GM18526 (cell line): ENCODE measurements around the gene LYRM4.

Experiments used
- POLR2A ChIP-seq: IDR thresholded peaks from 3 replicates; pipeline ENCODE4 v1.6.1; 2011; ENCODE audit not compliant: insufficient read length; ENCODE audit errors: extremely low read depth

LYRM4 gene

GRCh38 chr6:5088780-5089179 lies 172.0 kb downstream of the LYRM4 start:
- TF ChIP-seq POLR2A = no peak

GRCh38 chr6:5087389-5087788 lies 173.4 kb downstream of the LYRM4 start:
- no peak for TF ChIP-seq POLR2A

DNA sequence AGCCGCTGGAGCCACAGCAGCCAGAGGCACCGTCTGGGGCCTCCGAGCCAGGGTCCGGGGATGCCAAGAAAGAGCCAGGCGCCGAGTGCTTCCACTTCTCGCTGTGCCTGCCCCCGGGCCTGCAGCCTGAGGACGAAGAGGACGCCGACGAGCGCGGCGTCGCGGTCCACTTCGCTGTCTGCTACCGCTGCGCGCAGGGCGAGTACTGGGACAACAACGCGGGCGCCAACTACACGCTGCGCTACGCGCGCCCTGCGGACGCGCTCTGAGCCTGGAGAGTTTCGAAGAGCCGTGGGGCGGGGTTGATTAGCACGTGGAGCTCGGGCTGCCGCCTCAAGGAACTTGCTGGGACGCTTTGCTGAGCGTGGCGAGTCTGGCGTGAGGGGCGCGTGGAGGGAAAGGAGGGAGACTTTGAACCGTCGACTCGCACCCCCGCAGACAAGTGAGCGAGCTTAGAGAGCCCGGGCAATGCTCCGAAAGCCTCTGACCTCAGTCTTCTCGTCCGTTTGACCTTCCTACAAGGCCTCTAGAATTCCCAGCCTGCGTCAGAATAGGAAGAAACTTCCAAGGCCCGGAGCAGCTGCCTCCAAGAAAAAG lies 174.4 kb downstream of the LYRM4 start:
- no peak for TF ChIP-seq POLR2A

DNA sequence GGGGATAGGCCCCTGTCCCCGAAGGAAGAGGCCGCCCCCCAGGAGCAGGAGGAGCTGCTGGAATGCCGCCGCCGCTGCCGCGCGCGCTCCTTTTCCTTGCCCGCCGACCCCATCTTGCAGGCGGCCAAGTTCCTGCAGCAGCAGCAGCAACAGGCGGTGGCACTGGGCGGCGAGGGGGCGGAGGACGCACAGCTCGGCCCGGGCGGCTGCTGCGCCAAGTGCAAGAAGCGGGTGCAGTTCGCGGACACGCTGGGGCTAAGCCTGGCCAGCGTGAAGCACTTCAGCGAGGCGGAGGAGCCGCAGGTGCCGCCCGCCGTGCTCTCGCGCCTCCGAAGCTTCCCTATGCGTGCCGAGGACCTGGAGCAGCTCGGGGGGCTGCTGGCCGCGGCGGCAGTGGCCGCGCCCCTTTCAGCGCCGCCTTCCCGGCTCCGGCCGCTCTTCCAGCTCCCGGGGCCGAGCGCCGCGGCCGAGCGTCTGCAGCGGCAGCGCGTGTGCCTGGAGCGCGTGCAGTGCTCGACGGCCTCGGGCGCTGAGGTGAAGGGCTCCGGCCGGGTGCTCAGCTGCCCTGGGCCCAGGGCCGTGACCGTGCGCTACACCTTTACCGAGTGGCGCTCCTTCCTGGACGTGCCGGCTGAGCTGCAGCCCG lies 175.0 kb downstream of the LYRM4 start:
- TF ChIP-seq POLR2A = no peak

GRCh38 chr6:5084781-5085647 lies 175.7 kb downstream of the LYRM4 start, which contains the start of gene PPP1R3G:
PPP1R3G (plus strand) TSS chr6:5085341; CDS start chr6:5085486, 145 bp downstream.
- no peak for TF ChIP-seq POLR2A

GRCh38 chr6:5084360-5084780 lies 176.4 kb downstream of the LYRM4 start:
- no peak for TF ChIP-seq POLR2A

- no peak for TF ChIP-seq POLR2A
These were observed 176.9 kb downstream of the LYRM4 start for GRCh38 chr6:5083813-5084359.

DNA sequence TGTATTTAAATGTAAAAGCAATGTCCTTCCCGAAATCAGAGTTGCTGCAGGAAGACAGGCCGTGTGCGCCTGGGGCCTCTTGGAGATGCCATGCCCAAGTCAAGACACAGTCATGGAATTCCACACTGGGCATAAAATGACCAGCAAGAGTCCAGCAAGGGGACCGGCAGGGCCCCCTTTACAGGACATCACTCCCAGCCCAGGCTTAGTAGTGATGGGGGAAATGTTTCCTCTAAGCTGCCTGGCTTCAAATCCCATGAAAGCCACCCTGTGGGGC lies 177.5 kb downstream of the LYRM4 start:
- TF ChIP-seq POLR2A = no peak

GRCh38 chr6:5082487-5083306 lies 178.1 kb downstream of the LYRM4 start:
- TF ChIP-seq POLR2A = no peak

- TF ChIP-seq POLR2A = no peak
These were observed 178.8 kb downstream of the LYRM4 start for GRCh38 chr6:5081955-5082354.

GRCh38 chr6:5081182-5081581 lies 179.6 kb downstream of the LYRM4 start:
- TF ChIP-seq POLR2A = no peak

- TF ChIP-seq POLR2A = no peak
These were observed 180.2 kb downstream of the LYRM4 start for GRCh38 chr6:5080574-5080973.

DNA sequence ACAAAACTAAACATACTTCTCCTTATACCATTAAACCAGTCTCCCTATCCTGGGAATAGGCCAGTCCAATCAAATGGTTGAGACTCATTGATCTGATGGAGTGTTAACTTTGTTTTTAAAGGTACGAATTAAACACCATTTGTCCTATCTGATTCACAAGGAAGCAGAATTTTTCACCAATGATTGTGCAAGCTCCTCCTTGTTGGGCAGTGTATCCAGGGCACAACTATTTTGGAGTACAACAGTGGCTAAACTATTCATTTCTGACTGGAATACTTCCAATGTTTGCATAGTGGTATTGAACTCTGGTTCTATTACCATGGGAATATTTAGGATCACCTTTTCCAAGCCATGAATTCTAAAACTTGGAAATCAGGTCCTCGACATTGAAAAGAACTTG lies 181.1 kb downstream of the LYRM4 start:
- TF ChIP-seq POLR2A = no peak

DNA sequence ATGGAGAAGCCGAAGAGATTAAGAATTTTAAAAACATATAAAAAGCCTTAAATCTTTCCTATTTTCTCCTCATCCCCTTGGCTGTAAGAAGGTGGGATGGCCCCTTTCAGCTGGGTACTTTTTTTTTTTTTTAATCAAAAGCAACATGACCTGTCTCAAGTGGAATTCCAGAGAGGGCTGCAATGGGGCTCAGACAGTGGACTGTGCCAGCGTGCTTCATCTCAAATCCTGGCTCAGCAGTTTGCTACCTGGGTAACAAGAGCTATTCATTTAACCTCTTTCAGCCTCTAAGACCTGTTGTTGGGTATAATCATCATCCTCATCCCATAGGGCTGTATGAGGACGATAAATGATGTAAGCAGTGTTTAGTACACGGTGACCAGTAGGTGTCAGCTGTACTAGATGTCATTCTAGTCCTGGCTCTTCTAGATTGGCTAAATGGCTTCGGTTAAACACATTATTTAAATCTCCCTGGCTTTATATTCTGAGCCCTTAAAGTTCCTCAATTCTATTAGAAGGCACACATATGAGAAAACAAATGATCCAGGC lies 182.6 kb downstream of the LYRM4 start:
- TF ChIP-seq POLR2A = no peak

DNA sequence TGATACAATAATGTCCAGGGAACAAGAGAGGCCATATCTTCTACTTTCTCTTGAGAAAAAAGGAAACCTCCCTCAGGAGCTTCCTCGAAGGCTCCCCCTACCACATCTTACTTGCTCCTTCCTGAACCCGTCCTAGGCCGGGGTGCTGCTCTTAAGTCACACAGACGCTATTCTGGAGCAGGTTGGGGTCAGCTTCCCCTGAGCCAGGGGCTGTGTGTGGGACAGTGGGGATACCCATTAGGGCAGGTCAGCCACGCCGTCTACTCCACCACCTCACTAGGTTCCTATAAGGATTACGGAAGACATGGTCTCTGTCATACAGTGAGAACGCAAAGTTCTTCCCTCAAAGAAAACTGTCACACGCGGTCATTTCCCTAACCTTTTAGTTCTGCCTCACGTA lies 183.8 kb downstream of the LYRM4 start:
- TF ChIP-seq POLR2A = no peak
